ENCODE measurements around the gene BIN1.

DNA sequence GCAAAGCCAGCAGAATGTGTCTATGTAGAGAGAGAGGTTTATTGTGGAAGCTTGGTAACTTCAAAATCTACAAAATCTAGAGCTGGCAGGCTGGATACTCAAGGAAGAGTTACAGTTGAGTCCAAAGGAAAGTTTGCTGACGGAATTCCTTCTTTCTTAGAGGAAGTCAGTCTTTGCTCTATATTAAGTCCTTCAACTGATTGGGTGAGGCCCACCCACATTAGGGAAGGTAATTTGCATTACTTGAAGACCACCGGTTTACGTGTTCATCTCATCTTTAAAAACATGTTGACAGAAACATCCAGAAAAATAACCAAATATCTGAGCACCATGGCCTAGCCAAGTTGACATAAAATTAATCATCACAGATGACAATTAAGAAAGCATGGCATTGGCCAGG is 106.8 kb downstream of the BIN1 start:
- TF ChIP-seq, protein P1, sequence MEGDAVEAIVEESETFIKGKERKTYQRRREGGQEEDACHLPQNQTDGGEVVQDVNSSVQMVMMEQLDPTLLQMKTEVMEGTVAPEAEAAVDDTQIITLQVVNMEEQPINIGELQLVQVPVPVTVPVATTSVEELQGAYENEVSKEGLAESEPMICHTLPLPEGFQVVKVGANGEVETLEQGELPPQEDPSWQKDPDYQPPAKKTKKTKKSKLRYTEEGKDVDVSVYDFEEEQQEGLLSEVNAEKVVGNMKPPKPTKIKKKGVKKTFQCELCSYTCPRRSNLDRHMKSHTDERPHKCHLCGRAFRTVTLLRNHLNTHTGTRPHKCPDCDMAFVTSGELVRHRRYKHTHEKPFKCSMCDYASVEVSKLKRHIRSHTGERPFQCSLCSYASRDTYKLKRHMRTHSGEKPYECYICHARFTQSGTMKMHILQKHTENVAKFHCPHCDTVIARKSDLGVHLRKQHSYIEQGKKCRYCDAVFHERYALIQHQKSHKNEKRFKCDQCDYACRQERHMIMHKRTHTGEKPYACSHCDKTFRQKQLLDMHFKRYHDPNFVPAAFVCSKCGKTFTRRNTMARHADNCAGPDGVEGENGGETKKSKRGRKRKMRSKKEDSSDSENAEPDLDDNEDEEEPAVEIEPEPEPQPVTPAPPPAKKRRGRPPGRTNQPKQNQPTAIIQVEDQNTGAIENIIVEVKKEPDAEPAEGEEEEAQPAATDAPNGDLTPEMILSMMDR (IDR thresholded peaks at IDR 0.05; ENCODE audit: poor library complexity, severe bottlenecking): no peak
- TF ChIP-seq POLR2AphosphoS5 (IDR thresholded peaks at IDR 0.05): no peak
- no peak for TF ChIP-seq EZH2 (IDR thresholded peaks at IDR 0.05; ENCODE audit: borderline replicate concordance, insufficient read depth, low read length, poor library complexity, severe bottlenecking)
- TF ChIP-seq RAD21 (conservative IDR thresholded peaks at IDR 0.05): no peak
- no peak for TF ChIP-seq SMC3 (conservative IDR thresholded peaks at IDR 0.05; ENCODE audit: poor library complexity)
